Stomach (tissue), 9 donors: ENCODE measurements around the gene EPHB1. TPM values are rescaled to one million over a fixed set of nuclear protein-coding genes. Genes with fewer than 3 reads are reported as not detected.

Experiments used
- DNase-seq, 2 donors: peaks; one replicate each; pipeline versions ENCODE4 v3.0.0 to v3.0.0-alpha.2; 2013 to 2019
- H3K27ac ChIP-seq, 5 donors: fragments of 200-600 bp in 4 of 5; sonication (generic) in 4 of 5; one replicate each; pipeline ENCODE4 v1.5.1; 2013 to 2019; ENCODE audit warnings: mild to moderate bottlenecking in 1 of 5, moderate library complexity in 1 of 5
- H3K27me3 ChIP-seq, 3 donors: fragments of 200-600 bp; sonication (generic); one replicate each; pipeline ENCODE4 v1.5.1; 2017 to 2019; ENCODE audit warnings: mixed run types in 1 of 3
- H3K36me3 ChIP-seq, 4 donors: fragments of 200-600 bp; sonication (generic); 1 replicate in 3 of 4; 2 replicates in 1 of 4; pipeline ENCODE4 v1.5.1; 2016 to 2019
- H3K4me1 ChIP-seq, 4 donors: fragments of 200-600 bp; sonication (generic); one replicate each; pipeline ENCODE4 v1.5.1; 2016 to 2019
- H3K4me3 ChIP-seq, 4 donors: fragments of 200-600 bp; sonication (generic) in 3 of 4; one replicate each; pipeline ENCODE4 v1.5.1; 2016 to 2019; ENCODE audit warnings: mild to moderate bottlenecking in 1 of 4
- H3K9me3 ChIP-seq, 4 donors: fragments of 200-600 bp; sonication (generic); one replicate each; pipeline ENCODE4 v1.5.1; 2016 to 2019
- CTCF ChIP-seq, 7 experiments: fragments of 450-650 bp in 4 of 7; fragments of 200-600 bp in 3 of 7; sonication (generic) in 3 of 7; IDR thresholded peaks; one replicate each; pipeline ENCODE4 v1.5.1; 2016 to 2019; ENCODE audit warnings: antibody characterized with exemption in 7 of 7, control low read depth in 2 of 7, mild to moderate bottlenecking in 1 of 7
- EP300 ChIP-seq: sonication (generic); formaldehyde crosslinking; IDR thresholded peaks from one replicate; pipeline ENCODE4 v1.6.1; 2017; ENCODE audit warnings: antibody characterized with exemption
- POLR2A ChIP-seq, 4 donors: fragments of 450-650 bp; IDR thresholded peaks; one replicate each; pipeline ENCODE4 v1.6.1; 2016; ENCODE audit warnings: antibody characterized with exemption in 4 of 4, control low read depth in 2 of 4, mild to moderate bottlenecking in 1 of 4, moderate library complexity in 1 of 4
- POLR2AphosphoS5 ChIP-seq, 3 donors: sonication (generic); formaldehyde crosslinking; IDR thresholded peaks; one replicate each; pipeline ENCODE4 v1.6.1; 2016; ENCODE audit warnings: antibody characterized with exemption in 3 of 3
- WGBS, 5 donors: extraction: QIAGEN DNeasy Blood & Tissue Kit in 3 of 5; methylation state at CpG; one replicate each; pipeline versions ENCODE4 v1.1.5 to v1.1.7; 2013 to 2018; 5-methylcytosine and 5-hydroxymethylcytosine counted together
- intact Hi-C: fragments of 100-400 bp; cut with DNase I; formaldehyde crosslinking; loops from one replicate; pipeline ENCODE4 v1.15.1; 2023; ENCODE audit warnings: low total_unique reads
- polyA plus RNA-seq, 3 donors: library from polyadenylated mRNA; stranded (reverse); fragments of 200-250 nt; gene quantifications; one replicate each; pipeline ENCODE4 v1.2.3, GENCODE V29; 2013
- total RNA-seq, 5 donors: library from RNA; depleted of rRNA; stranded (reverse); fragments of >200 nt; gene quantifications; one replicate each; pipeline versions ENCODE4 v1.1.0 to v1.2.3, GENCODE V29; 2014 to 2016
- donor health status: healthy with polysubstance abuse.
- donor health status: Bipolar disorder and iron deficiency.
- donor health status: healthy.

EPHB1 gene
- total and polyA plus RNA-seq, 8 donors: 0.13 to 2.3 (median 1.0) TPM; not detected in 4

GRCh38 chr3:135145581-135145980, 350.5 kb downstream of the EPHB1 start:
- DNase-seq: no peak
- H3K4me1 ChIP-seq: no peaks in the 10 kb centered on the region
- H3K9me3 ChIP-seq: no peaks in the 10 kb centered on the region
- intact Hi-C loops: no loop called here
- no peaks in the 10 kb centered on the region for H3K27me3 ChIP-seq
- H3K4me3 ChIP-seq: no peak overlapping the region
- TF ChIP-seq POLR2AphosphoS5 (IDR thresholded peaks at IDR 0.05) (no peak), POLR2A (IDR thresholded peaks at IDR 0.05) (no peak), EP300 (no peak), CTCF (IDR thresholded peaks at IDR 0.05) (no peak)
- no peaks in the 10 kb centered on the region for H3K36me3 ChIP-seq
- 86 to 92% (median 89%) methylated on average over 3 of the region's 3 CpGs for WGBS, 5 donors
- H3K27ac ChIP-seq: no peak overlapping the region

GRCh38 chr3:135147657-135148056, 352.6 kb downstream of the EPHB1 start:
- H3K27ac ChIP-seq: no peak overlapping the region
- TF ChIP-seq POLR2A (IDR thresholded peaks at IDR 0.05) (no peak), CTCF (IDR thresholded peaks at IDR 0.05) (no peak), EP300 (no peak), POLR2AphosphoS5 (IDR thresholded peaks at IDR 0.05) (no peak)
- no peak overlapping the region for H3K4me3 ChIP-seq
- no peaks in the 10 kb centered on the region for H3K36me3 ChIP-seq
- H3K4me1 ChIP-seq: no peaks in the 10 kb centered on the region
- H3K9me3 ChIP-seq: no peaks in the 10 kb centered on the region
- no peaks in the 10 kb centered on the region for H3K27me3 ChIP-seq
- 46 to 64% (median 54%) methylated on average over 3 of the region's 3 CpGs for WGBS, 5 donors
- intact Hi-C loops: no loop called here
- no peak for DNase-seq

- Histone ChIP-seq H3K9me3 (no peaks in the 10 kb centered on the region), H3K4me3 (no peak overlapping the region), H3K36me3 (no peaks in the 10 kb centered on the region), H3K27me3 (no peaks in the 10 kb centered on the region), H3K4me1 (no peaks in the 10 kb centered on the region), H3K27ac (no peak overlapping the region)
- intact Hi-C loops: no loop called here
- 56 to 70% (median 68%) methylated on average over 4 of the region's 4 CpGs for WGBS, 5 donors
- TF ChIP-seq POLR2A (IDR thresholded peaks at IDR 0.05): no peak
- no peak for TF ChIP-seq CTCF (IDR thresholded peaks at IDR 0.05)
- TF ChIP-seq POLR2AphosphoS5 (IDR thresholded peaks at IDR 0.05): no peak
- TF ChIP-seq EP300: no peak
- no peak for DNase-seq
These were observed 353.4 kb downstream of the EPHB1 start for GRCh38 chr3:135148398-135149020.

- no peaks in the 10 kb centered on the region for H3K36me3 ChIP-seq
- no peak overlapping the region for H3K4me3 ChIP-seq
- DNase-seq: no peak
- TF ChIP-seq POLR2A (IDR thresholded peaks at IDR 0.05) (no peak), EP300 (no peak), CTCF (IDR thresholded peaks at IDR 0.05) (no peak), POLR2AphosphoS5 (IDR thresholded peaks at IDR 0.05) (no peak)
- intact Hi-C loops: no loop called here
- H3K9me3 ChIP-seq: no peaks in the 10 kb centered on the region
- 73 to 85% (median 79%) methylated on average over 12 of the region's 12 CpGs for WGBS, 5 donors
- no peaks in the 10 kb centered on the region for H3K4me1 ChIP-seq
- H3K27me3 ChIP-seq: no peaks in the 10 kb centered on the region
- no peak overlapping the region for H3K27ac ChIP-seq
These were observed 354.9 kb downstream of the EPHB1 start for GRCh38 chr3:135149707-135150681.
